Endothelial cell of umbilical vein (primary cell): ENCODE data around the gene CDH22. TPM values are rescaled to one million over a fixed set of nuclear protein-coding genes. Genes with fewer than 3 reads are reported as not detected.

Experiments
- BruUV-seq: library from RNA; stranded (reverse); fragments of 400-500 nt; replicated peaks from 2 replicates; lab custom pipeline; 2021; lab: Mats Ljungman, UMichigan
- CTCF ChIA-PET: fragments of 300-600, 350-600 bp; sonication (Branson Sonifier 250); formaldehyde crosslinking; loops from one replicate; lab custom pipeline; 2021; ENCODE audit warnings: antibody characterized with exemption, inconsistent platforms; lab: Charles Lee
- POLR2A ChIA-PET: fragments of 300-600, 350-600 bp; sonication (Branson Sonifier 250); formaldehyde crosslinking; loops from one replicate; lab custom pipeline; 2021; ENCODE audit warnings: antibody characterized with exemption, inconsistent platforms; lab: Charles Lee
- DNase-seq: peaks from one replicate; pipeline ENCODE4 v3.0.0-alpha.2; 2011; ENCODE audit warnings: low read depth, low spot score
- FAIRE-seq: peaks from 2 replicates; lab custom pipeline; 2011; peaks lifted over from hg19 to GRCh38; lab: Jason Lieb, UNC
- H2AFZ ChIP-seq: 2 replicates; pipeline ENCODE4 v1.6.0; 2012; ENCODE audit warnings: low read depth, low read length, control low read depth, inconsistent platforms
- H3K27ac ChIP-seq: 2 replicates; pipeline ENCODE4 v1.5.1; 2011; ENCODE audit warnings: low read depth, mild to moderate bottlenecking, control low read depth, low read length, moderate library complexity; ENCODE audit not compliant: insufficient read depth
- H3K27me3 ChIP-seq, 2 experiments: 2 replicates each; pipeline versions ENCODE4 v1.6.0 to v1.6.1; 2011; ENCODE audit warnings: low read length in 2 of 2, mixed read lengths in 1 of 2; ENCODE audit not compliant: control insufficient read depth in 2 of 2, insufficient read depth in 2 of 2
- H3K36me3 ChIP-seq, 2 experiments: 2 replicates in 1 of 2; 3 replicates in 1 of 2; pipeline ENCODE4 v1.5.1; 2011; ENCODE audit warnings: low read length in 2 of 2, mild to moderate bottlenecking in 1 of 2, moderate library complexity in 1 of 2; ENCODE audit not compliant: control insufficient read depth in 2 of 2, insufficient read depth in 2 of 2; ENCODE audit errors: extremely low read depth in 1 of 2
- H3K4me1 ChIP-seq: 3 replicates; pipeline ENCODE4 v1.5.1; 2011; ENCODE audit warnings: mild to moderate bottlenecking, low read length; ENCODE audit not compliant: control insufficient read depth, insufficient read depth; ENCODE audit errors: extremely low read depth
- H3K4me2 ChIP-seq: 2 replicates; pipeline ENCODE4 v1.6.1; 2011; ENCODE audit warnings: low read length, control low read depth, mixed read lengths; ENCODE audit not compliant: insufficient read depth
- H3K4me3 ChIP-seq, 3 experiments: fragments of 200-600 bp in 1 of 3; sonication (generic), shearing (Covaris generic) in 1 of 3; replicated peaks in 1 of 3; 2 replicates each; pipeline ENCODE4 v1.5.1; 2011 to 2016; ENCODE audit warnings: control low read depth in 3 of 3, low read length in 3 of 3, mild to moderate bottlenecking in 2 of 3, inconsistent platforms in 1 of 3, low read depth in 1 of 3, moderate library complexity in 1 of 3; ENCODE audit not compliant: insufficient read depth in 1 of 3
- H3K79me2 ChIP-seq: 2 replicates; pipeline ENCODE4 v1.6.0; 2012; ENCODE audit warnings: low read length, inconsistent platforms; ENCODE audit not compliant: control insufficient read depth, insufficient read depth
- H3K9ac ChIP-seq: replicated peaks from 2 replicates; pipeline ENCODE3; 2011; ENCODE audit warnings: low read length, control low read depth; ENCODE audit not compliant: insufficient read depth; ENCODE audit errors: extremely low read depth
- H3K9me1 ChIP-seq: replicated peaks from 3 replicates; pipeline ENCODE4 v1.6.0; 2011; ENCODE audit warnings: mild to moderate bottlenecking, low read length; ENCODE audit not compliant: control insufficient read depth, insufficient read depth; ENCODE audit errors: extremely low read depth
- H3K9me3 ChIP-seq: replicated peaks from 2 replicates; pipeline ENCODE4 v1.5.1; 2012; ENCODE audit warnings: low read length, inconsistent platforms; ENCODE audit not compliant: control insufficient read depth, insufficient read depth
- H4K20me1 ChIP-seq: replicated peaks from 2 replicates; pipeline ENCODE3; 2011; ENCODE audit warnings: mild to moderate bottlenecking, low read length; ENCODE audit not compliant: control insufficient read depth, insufficient read depth; ENCODE audit errors: extremely low read depth
- CTCF ChIP-seq, 2 donors: IDR thresholded peaks; 1 replicate in 1 of 2; 2 replicates in 1 of 2; pipeline ENCODE4 v1.5.1; 2011; ENCODE audit warnings: low read length in 2 of 2, mild to moderate bottlenecking in 2 of 2, moderate library complexity in 2 of 2, control low read depth in 1 of 2, inconsistent platforms in 1 of 2, low read depth in 1 of 2; ENCODE audit not compliant: insufficient read depth in 1 of 2; ENCODE audit errors: extremely low read depth in 1 of 2
- EZH2 ChIP-seq: IDR thresholded peaks from 2 replicates; pipeline ENCODE4 v1.6.1; 2012; ENCODE audit warnings: borderline replicate concordance, low read depth, mild to moderate bottlenecking, moderate library complexity, low read length, inconsistent platforms; ENCODE audit not compliant: severe bottlenecking
- GATA2 ChIP-seq: IDR thresholded peaks from 2 replicates; pipeline ENCODE4 v1.7.0; 2011; ENCODE audit warnings: low read depth, mild to moderate bottlenecking, moderate library complexity, mixed read lengths, low read length; ENCODE audit not compliant: insufficient read length, insufficient read depth
- JUN ChIP-seq: IDR thresholded peaks from 2 replicates; pipeline ENCODE4 v1.6.1; 2011; ENCODE audit warnings: borderline replicate concordance, low read depth; ENCODE audit not compliant: insufficient read length, insufficient read depth
- MAX ChIP-seq: IDR thresholded peaks from 2 replicates; pipeline ENCODE4 v1.6.1; 2011; ENCODE audit not compliant: insufficient read depth, insufficient read length
- MYC ChIP-seq: IDR thresholded peaks from one replicate; pipeline ENCODE4 v1.6.1; 2011; ENCODE audit warnings: mild to moderate bottlenecking, low read depth, low read length
- POLR2A ChIP-seq: IDR thresholded peaks from 2 replicates; pipeline ENCODE4 v1.6.1; 2012; ENCODE audit warnings: low read depth, mild to moderate bottlenecking, control low read depth, low read length
- POLR2AphosphoS5 ChIP-seq: IDR thresholded peaks from 2 replicates; pipeline ENCODE4 v1.6.1; 2012; ENCODE audit warnings: low read depth, mild to moderate bottlenecking, control low read depth, low read length, moderate library complexity; ENCODE audit not compliant: insufficient read depth
- dilution Hi-C: fragments of 300-500 bp; cut with MboI; formaldehyde crosslinking; loops from one replicate; pipeline ENCODE4 v1.15.0; 2019; ENCODE audit warnings: low sequenced_read_pairs; ENCODE audit not compliant: extremely low pct_ligation_motif_present
- intact Hi-C: fragments of 100-400 bp; cut with micrococcal nuclease; formaldehyde crosslinking; loops from one replicate; pipeline ENCODE4 v1.10.0; 2022
- polyA plus RNA-seq, 4 experiments: library from polyadenylated mRNA; depleted of rRNA in 3 of 4; stranded (reverse) in 3 of 4; unstranded in 1 of 4; fragments of >200 nt; gene quantifications; 2 replicates each; pipeline versions ENCODE4 v1.2.1 to v1.2.3, GENCODE V29; 2011 to 2012; ENCODE audit warnings: missing spikeins in 1 of 4
- total RNA-seq: library from RNA; stranded (reverse); gene quantifications from 2 replicates; pipeline ENCODE4 v1.2.3, GENCODE V29; 2021

The CDH22 gene
- total and polyA plus RNA-seq, 2 donors (not counting 3 experiments of a cell fraction or from before 2014, with no cell fraction given): not detected

DNA sequence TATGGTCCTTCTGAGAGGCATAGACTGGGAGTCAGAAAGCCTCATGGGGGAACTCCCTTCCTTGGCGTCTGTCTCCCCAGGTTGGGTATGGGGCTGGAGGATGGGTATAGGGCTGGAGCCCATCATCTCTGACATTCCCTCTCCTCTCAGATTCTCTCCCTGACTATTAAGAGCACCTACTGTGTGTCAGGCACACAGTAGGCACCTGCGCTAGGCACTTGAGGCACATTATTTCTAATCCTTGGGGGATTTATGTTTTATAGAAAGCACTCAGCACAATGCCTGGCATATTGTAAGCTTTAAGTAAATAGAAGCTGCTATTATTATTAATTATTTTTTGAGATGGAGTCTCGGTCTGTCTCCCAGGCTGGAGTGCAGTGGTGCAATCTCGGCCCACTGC, 113.9 kb downstream of the CDH22 start:
- Histone ChIP-seq H3K9me1 (no peaks in the 10 kb centered on the region), H3K4me1 (no peaks in the 10 kb centered on the region), H3K27me3 (peaks cover 0 to under 1% of the 10 kb centered on the region in 2 experiments), H3K4me3 (no peak overlapping the region), H3K4me2 (no peak overlapping the region), H3K9ac (no peak overlapping the region), H4K20me1 (no peaks in the 10 kb centered on the region), H2AFZ (no peak overlapping the region), H3K36me3 (no peaks in the 10 kb centered on the region), H3K27ac (no peak overlapping the region), H3K79me2 (no peaks in the 10 kb centered on the region), H3K9me3 (no peaks in the 10 kb centered on the region)
- no TSS peak for BruUV-seq
- no peak for FAIRE-seq
- no peak for TF ChIP-seq POLR2AphosphoS5
- TF ChIP-seq MAX: no peak
- no peak for TF ChIP-seq CTCF (IDR thresholded peaks at IDR 0.05; ENCODE audit: extremely low read depth in 1 of 2, insufficient read depth in 1 of 2, low read depth in 1 of 2, low read length in 2 of 2)
- DNase-seq: no peak
- intact Hi-C loops: no loop called here
- ChIA-PET POLR2A (no interaction called here), CTCF (no interaction called here)
- dilution Hi-C loops: no loop called here

DNA sequence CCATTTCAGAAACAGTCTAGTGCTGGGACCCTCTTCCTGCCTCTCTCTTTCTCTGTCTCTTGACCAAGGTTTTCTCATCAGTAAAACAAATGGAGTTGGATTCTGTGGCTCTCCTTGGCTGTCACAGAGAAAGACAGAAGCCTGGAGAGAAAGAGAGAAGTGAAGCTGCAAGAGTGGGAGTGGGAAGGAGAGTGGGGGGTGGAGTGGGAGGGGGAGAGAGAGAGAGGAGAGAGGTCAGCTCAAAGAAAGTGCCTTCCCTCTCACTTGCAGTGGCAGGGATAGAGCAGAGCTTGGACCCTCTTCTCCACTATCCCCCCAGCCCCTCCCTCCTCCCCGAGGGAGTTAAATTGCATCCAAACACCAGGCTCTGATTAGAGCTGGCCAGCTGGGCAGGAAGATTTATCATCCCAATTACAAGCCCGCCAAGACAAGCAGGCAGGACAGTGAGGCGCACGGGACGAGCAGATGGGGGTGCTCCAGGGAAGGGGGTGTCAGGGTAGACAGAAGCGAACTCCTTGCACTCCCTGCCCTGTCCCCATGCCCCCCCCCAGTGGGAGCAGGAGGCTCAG, 115.8 kb downstream of the CDH22 start:
- Histone ChIP-seq H3K27ac (no peak overlapping the region), H3K27me3 (no peaks in the 10 kb centered on the region), H2AFZ (no peak overlapping the region), H3K36me3 (no peaks in the 10 kb centered on the region), H3K4me1 (no peaks in the 10 kb centered on the region), H3K79me2 (no peaks in the 10 kb centered on the region), H3K9me1 (no peaks in the 10 kb centered on the region), H3K4me2 (no peak overlapping the region), H3K9me3 (no peaks in the 10 kb centered on the region), H3K9ac (no peak overlapping the region), H3K4me3 (no peak overlapping the region), H4K20me1 (no peaks in the 10 kb centered on the region)
- ChIA-PET POLR2A (no interaction called here), CTCF (interaction anchor here (0.9 to 1.4 kb wide), 2 partner anchors 11 to 18 kb away, joined by 3 to 5 read pairs; no protein-coding TSS in a partner anchor)
- FAIRE-seq (no peak), DNase-seq (no peak)
- TF ChIP-seq GATA2 (no peak), JUN (no peak), MYC (no peak), POLR2A (no peak), CTCF (IDR thresholded peaks at IDR 0.05; ENCODE audit: extremely low read depth in 1 of 2, insufficient read depth in 1 of 2, low read depth in 1 of 2, low read length in 2 of 2) (no peak), POLR2AphosphoS5 (no peak), EZH2 (no peak)
- dilution Hi-C loops (no loop called here), intact Hi-C loops (no loop called here)
- no TSS peak for BruUV-seq
